Testis (tissue), 3 donors: ENCODE results near the gene LTB. TPM values are rescaled to one million over a fixed set of nuclear protein-coding genes. Genes with fewer than 3 reads are reported as not detected.

ENCODE experiments used
- DNase-seq: peaks from one replicate; pipeline ENCODE4 v3.0.0-alpha.2; 2019
- H3K27ac ChIP-seq, 2 donors: fragments of 200-600 bp; sonication (generic); one replicate each; pipeline ENCODE4 v1.5.1; 2019
- H3K27me3 ChIP-seq: fragments of 200-600 bp; sonication (generic); one replicate; pipeline ENCODE4 v1.5.1; 2019
- H3K36me3 ChIP-seq: fragments of 200-600 bp; sonication (generic); one replicate; pipeline ENCODE4 v1.5.1; 2017; ENCODE audit warnings: low read depth; ENCODE audit errors: missing control alignments
- H3K4me1 ChIP-seq: fragments of 200-600 bp; sonication (generic); one replicate; pipeline ENCODE4 v1.5.1; 2019
- H3K4me3 ChIP-seq, 2 donors: fragments of 200-600 bp; sonication (generic); one replicate each; pipeline ENCODE4 v1.5.1; 2017 to 2019
- H3K9me3 ChIP-seq: fragments of 200-600 bp; sonication (generic); one replicate; pipeline ENCODE4 v1.5.1; 2017
- POLR2A ChIP-seq: fragments of 450-650 bp; IDR thresholded peaks from one replicate; pipeline ENCODE4 v1.6.1; 2017; ENCODE audit warnings: antibody characterized with exemption, mild to moderate bottlenecking, moderate library complexity
- WGBS, 2 donors: methylation state at CpG; one replicate each; pipeline ENCODE4 v1.1.5; 2018; 5-methylcytosine and 5-hydroxymethylcytosine counted together
- intact Hi-C: fragments of 100-400 bp; cut with DNase I; formaldehyde crosslinking; loops from one replicate; pipeline ENCODE4 v1.15.1; 2023; ENCODE audit warnings: low total_unique reads
- polyA plus RNA-seq: library from polyadenylated mRNA; stranded (reverse); fragments of 350-450 nt; fragmentation: Illumina TruSeq; extraction: RNeasy Lipid Tissue Mini Kit (QIAGEN cat#74804); gene quantifications from one replicate; pipeline ENCODE4 v1.2.3, GENCODE V29; 2014; ENCODE audit warnings: low read depth, low replicate concordance; ENCODE audit not compliant: insufficient read depth
- total RNA-seq, 2 donors: library from RNA; depleted of rRNA; stranded (reverse); fragments of >200 nt; gene quantifications; one replicate each; pipeline ENCODE4 v1.2.3, GENCODE V29; 2016
- TF ChIP-seq, protein P1 (sequence below), 3 experiments: fragments of 450-650 bp in 2 of 3; fragments of 200-600 bp in 1 of 3; sonication (generic) in 1 of 3; IDR thresholded peaks; one replicate each; pipeline ENCODE4 v1.5.1; 2016 to 2019; ENCODE audit warnings: antibody characterized with exemption in 3 of 3, mild to moderate bottlenecking in 2 of 3, moderate library complexity in 1 of 3

Gene LTB
- total and polyA plus RNA-seq, 3 donors from 2014 or later = 2.0 to 7.2 TPM; not detected in 1

DNA sequence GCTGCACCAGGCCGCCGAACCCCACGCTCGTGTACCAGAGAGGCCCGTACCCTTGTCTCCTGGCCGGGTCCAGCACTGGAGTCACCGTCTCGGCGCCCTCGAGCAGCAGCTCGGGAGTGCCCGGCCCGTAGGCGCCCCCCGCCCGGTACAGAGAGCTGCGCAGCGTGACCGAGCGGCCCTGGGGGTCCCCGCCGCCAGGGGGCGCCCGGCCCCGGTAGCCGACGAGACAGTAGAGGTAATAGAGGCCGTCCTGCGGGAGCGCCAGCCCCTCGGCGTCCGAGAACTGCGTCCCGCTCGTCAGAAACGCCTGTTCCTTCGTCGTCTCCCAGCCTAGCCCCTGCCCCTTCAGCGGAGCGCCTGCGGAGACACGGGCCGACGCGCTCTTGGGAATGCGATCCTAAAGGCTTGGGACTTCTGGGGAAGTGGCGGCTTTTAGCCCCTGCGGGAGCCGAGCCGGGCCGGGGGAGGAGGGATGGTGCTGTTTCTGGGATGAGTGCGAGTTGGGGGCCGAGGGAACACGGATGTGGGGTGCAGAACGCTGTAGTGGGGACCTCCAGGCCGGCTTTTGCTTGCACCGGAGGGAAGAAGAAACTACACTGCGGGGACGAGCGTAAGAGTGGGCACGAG, 1.3 kb downstream of the LTB start:
- no peaks in the 10 kb centered on the region for H3K36me3 ChIP-seq
- H3K4me3 ChIP-seq = peak overlapping the region; percentile 59 to 60
- H3K27ac ChIP-seq = peak overlapping the region; percentile 4 to 60
- DNase-seq = peak; percentile 92
- no peaks in the 10 kb centered on the region for H3K27me3 ChIP-seq
- intact Hi-C loops = no loop called here
- no peaks in the 10 kb centered on the region for H3K4me1 ChIP-seq
- H3K9me3 ChIP-seq = no peaks in the 10 kb centered on the region
- 1% methylated on average over 29 to 45 of the region's 62 CpGs for WGBS, 2 donors
- TF ChIP-seq POLR2A = no peak
- TF ChIP-seq, protein P1, sequence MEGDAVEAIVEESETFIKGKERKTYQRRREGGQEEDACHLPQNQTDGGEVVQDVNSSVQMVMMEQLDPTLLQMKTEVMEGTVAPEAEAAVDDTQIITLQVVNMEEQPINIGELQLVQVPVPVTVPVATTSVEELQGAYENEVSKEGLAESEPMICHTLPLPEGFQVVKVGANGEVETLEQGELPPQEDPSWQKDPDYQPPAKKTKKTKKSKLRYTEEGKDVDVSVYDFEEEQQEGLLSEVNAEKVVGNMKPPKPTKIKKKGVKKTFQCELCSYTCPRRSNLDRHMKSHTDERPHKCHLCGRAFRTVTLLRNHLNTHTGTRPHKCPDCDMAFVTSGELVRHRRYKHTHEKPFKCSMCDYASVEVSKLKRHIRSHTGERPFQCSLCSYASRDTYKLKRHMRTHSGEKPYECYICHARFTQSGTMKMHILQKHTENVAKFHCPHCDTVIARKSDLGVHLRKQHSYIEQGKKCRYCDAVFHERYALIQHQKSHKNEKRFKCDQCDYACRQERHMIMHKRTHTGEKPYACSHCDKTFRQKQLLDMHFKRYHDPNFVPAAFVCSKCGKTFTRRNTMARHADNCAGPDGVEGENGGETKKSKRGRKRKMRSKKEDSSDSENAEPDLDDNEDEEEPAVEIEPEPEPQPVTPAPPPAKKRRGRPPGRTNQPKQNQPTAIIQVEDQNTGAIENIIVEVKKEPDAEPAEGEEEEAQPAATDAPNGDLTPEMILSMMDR (IDR thresholded peaks at IDR 0.05) = peak; percentile 89 to 99 (median 95)

DNA sequence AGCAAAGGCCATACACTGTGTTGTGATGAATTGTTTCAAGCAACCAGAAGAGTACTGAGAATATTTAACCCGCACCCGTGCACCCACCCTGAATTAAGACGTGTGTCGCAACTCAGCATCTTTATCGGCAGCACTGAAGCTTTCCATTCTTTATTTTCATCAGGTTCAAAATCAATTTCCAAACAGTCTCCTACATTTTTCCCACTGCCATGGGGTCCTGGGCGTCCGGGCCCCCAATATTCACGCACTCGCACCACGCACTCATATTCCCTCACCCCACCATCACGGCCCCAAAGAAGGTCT, 1.8 kb downstream of the LTB start:
- H3K4me1 ChIP-seq = no peaks in the 10 kb centered on the region
- no peaks in the 10 kb centered on the region for H3K9me3 ChIP-seq
- DNase-seq = no peak
- peak overlapping the region; percentile 4 to 60 for H3K27ac ChIP-seq
- no peaks in the 10 kb centered on the region for H3K36me3 ChIP-seq
- H3K4me3 ChIP-seq = peak overlapping the region; percentile 59 to 60
- 31 to 43% methylated on average over 11 of the region's 11 CpGs for WGBS, 2 donors
- TF ChIP-seq, protein P1 (IDR thresholded peaks at IDR 0.05) = no peak
- TF ChIP-seq POLR2A = no peak
- no peaks in the 10 kb centered on the region for H3K27me3 ChIP-seq
- intact Hi-C loops = no loop called here

DNA sequence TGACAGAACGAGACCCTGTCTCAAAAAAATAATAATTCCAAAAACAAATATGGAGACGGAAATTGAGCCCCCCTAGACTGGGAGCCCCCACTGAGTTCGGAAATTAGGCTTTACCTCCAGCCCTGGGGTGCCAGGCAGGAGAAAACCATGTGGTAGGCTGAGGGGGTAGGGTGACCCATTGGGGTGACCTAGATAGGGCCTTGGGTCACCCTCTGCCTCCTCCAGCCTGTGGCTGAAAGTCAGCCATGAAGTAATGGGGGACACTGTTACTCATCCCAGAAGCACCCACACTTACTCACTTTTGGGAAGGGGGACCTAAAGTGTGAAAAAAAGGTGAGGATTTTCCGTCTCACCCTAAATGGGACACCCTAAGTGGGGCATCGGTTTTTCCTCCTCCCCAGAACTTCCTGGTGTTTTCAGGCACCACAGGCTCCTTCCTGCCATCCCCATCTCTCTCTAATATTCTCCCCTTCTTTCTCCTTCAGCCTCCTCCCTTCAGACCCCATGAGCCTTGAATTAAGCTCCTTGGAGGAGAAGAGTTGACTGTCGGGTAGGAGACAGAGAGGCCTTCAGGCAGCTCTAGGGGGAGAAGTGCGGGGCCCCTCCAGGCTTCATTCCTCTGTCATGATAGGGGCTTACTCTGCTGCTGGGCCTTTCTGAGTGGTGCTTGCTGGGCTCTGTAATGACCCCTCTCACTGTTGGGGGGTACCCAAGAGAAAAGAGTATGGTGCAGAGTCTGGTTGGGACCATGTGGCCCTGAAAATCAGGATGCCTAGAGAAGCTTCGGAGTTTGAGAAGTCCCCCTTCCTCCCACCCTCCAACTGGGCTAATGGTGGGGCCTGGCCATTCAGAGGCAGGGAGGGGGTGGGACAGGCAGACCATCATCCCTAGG, 2.4 kb downstream of the LTB start:
- H3K27me3 ChIP-seq = no peaks in the 10 kb centered on the region
- no peak for DNase-seq
- no peaks in the 10 kb centered on the region for H3K9me3 ChIP-seq
- intact Hi-C loops = no loop called here
- H3K27ac ChIP-seq = no peak overlapping the region
- H3K4me3 ChIP-seq = peak overlapping the region; percentile 59 to 60
- 75 to 80% methylated on average over 8 of the region's 8 CpGs for WGBS, 2 donors
- no peaks in the 10 kb centered on the region for H3K36me3 ChIP-seq
- H3K4me1 ChIP-seq = no peaks in the 10 kb centered on the region
- TF ChIP-seq, protein P1 (IDR thresholded peaks at IDR 0.05) = no peak
- no peak for TF ChIP-seq POLR2A

DNA sequence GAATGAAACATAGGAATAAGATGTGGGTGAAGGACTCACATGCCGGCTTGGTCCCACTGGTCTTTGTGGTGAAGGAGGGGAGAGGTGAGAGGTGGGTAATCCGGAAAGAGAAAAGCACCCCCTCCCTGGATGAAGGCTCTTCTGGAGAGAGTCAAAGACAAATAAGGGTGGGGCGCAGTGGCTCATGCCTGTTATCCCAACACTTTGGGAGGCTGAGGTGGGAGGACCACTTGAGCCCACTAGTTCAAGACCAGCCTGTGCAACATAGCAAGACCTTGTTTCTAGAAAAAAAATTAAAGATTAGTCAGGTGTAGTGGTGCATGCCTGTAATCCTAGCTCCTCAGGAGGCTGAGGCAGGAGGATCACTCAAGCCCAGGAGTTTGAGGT, 3.1 kb downstream of the LTB start:
- Histone ChIP-seq H3K27me3 (no peaks in the 10 kb centered on the region), H3K27ac (no peak overlapping the region), H3K36me3 (no peaks in the 10 kb centered on the region), H3K9me3 (no peaks in the 10 kb centered on the region), H3K4me1 (no peaks in the 10 kb centered on the region), H3K4me3 (no peak overlapping the region)
- intact Hi-C loops = no loop called here
- TF ChIP-seq, protein P1 (IDR thresholded peaks at IDR 0.05) = no peak
- TF ChIP-seq POLR2A = no peak
- WGBS, 2 donors = 90 to 100% methylated on average over 3 of the region's 3 CpGs
- DNase-seq = no peak
